ENCODE results near the gene ATP2A1.

Gene ATP2A1

DNA sequence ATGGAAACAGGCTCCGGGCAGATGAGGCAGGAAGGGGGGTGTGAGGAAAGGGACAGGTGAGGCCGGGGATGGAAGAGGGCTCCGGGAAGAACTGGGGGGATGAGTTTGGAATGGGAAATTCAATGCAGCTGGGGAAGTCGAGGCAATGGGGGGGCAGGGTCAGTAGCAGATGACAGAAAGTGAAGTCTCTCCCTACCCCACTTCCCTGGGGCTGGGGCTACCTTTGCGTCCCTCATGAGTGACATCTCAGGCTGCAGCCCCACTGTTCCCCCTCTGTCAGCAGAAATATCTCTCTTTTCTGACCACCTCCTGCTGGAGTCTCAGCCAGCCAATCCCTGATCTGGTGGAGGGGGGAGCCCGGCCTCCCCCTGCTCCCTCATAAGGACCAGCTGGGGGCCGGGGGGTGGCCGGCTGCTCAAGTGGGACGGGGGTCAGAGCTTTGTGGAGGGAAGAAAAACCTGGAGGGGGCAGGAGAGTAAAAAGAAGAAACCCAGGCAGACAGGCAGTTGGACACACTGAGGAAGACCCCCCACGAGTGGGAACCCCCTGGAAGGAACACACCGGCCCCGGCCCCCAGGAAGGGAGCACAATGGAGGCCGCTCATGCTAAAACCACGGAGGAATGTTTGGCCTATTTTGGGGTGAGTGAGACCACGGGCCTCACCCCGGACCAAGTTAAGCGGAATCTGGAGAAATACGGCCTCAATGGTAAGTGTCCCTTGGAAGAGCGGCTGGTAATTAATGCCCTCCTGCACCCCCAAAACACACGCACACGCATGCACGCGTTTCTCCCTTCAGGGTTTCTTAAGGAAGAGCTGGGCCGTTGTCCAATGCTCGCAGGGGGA is at the start of gene ATP2A1:
ATP2A1 (plus strand) TSS at position 406 of the 844 bp plus-strand sequence; CDS start at position 590, 184 bp downstream.
- Histone ChIP-seq H3K9me3 (ENCODE audit: control insufficient read depth, insufficient read depth, low read length) (no peaks in the 10 kb centered on the region), H3K36me3 (ENCODE audit: control insufficient read depth, insufficient read depth, low read length) (peaks cover 9% of the 10 kb centered on the region), H3K27ac (ENCODE audit: low read depth, low read length) (peak within 1 kb of the TSS; percentile 86), H3K4me3 (ENCODE audit: low read depth, low read length) (peak within 1 kb of the TSS; percentile 93), H3K4me1 (ENCODE audit: control insufficient read depth, insufficient read depth, low read length) (peaks cover 17% of the 10 kb centered on the region), H3K9ac (ENCODE audit: low read depth, low read length) (peak within 1 kb of the TSS; percentile 82), H3K27me3 (ENCODE audit: control insufficient read depth, insufficient read depth, low read length) (peaks cover 7% of the 10 kb centered on the region)

DNA sequence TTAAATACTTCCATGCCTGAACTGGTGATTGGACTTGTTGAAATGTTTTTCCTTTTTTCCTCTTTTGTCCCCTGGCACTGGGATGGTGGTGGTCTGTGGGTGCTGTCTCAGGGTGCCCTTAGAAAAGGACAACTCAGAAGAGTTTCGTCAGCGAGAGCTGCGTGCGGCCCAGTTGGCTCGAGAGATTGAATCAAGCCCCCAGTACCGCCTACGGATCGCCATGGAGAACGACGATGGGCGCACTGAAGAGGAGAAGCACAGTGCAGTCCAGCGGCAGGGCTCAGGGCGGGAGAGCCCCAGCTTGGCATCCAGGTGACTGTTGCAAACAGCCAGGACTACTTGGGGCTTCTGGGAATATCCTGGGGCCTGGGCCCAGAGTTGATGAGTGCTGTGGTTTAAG is 48.5 kb upstream of the ATP2A1 start:
- H3K27me3 ChIP-seq (ENCODE audit: control insufficient read depth, insufficient read depth, low read length): no peaks in the 10 kb centered on the region
- no peaks in the 10 kb centered on the region for H3K4me1 ChIP-seq (ENCODE audit: control insufficient read depth, insufficient read depth, low read length)
- no peaks in the 10 kb centered on the region for H3K9me3 ChIP-seq (ENCODE audit: control insufficient read depth, insufficient read depth, low read length)
- peaks cover 97% of the 10 kb centered on the region for H3K36me3 ChIP-seq (ENCODE audit: control insufficient read depth, insufficient read depth, low read length)
- H3K27ac ChIP-seq (ENCODE audit: low read depth, low read length): no peak overlapping the region
- no peak overlapping the region for H3K9ac ChIP-seq (ENCODE audit: low read depth, low read length)
- no peak overlapping the region for H3K4me3 ChIP-seq (ENCODE audit: low read depth, low read length)

DNA sequence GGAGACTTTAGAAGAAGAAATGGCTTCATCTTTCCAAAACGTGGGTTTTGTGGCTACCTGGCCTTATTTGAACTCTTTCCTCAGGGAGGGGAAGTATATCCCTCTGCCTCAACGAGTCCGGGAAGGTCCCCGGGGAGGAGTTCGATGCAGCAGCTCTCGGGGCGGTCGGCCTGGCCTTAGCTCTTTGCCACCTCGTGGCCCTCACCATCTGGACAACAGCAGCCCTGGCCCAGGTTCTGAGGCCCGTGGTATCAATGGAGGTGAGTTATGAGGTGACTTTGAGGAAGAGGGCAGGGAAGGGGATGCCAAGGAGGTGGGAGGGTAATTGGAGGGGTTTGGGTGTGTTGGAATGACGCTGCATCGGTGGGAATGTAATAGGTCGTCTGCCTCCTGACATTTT is 47.8 kb upstream of the ATP2A1 start:
- H3K36me3 ChIP-seq (ENCODE audit: control insufficient read depth, insufficient read depth, low read length): peaks cover 100% of the 10 kb centered on the region
- H3K4me1 ChIP-seq (ENCODE audit: control insufficient read depth, insufficient read depth, low read length): no peaks in the 10 kb centered on the region
- H3K27ac ChIP-seq (ENCODE audit: low read depth, low read length): no peak overlapping the region
- H3K4me3 ChIP-seq (ENCODE audit: low read depth, low read length): no peak overlapping the region
- H3K9me3 ChIP-seq (ENCODE audit: control insufficient read depth, insufficient read depth, low read length): no peaks in the 10 kb centered on the region
- H3K9ac ChIP-seq (ENCODE audit: low read depth, low read length): no peak overlapping the region
- H3K27me3 ChIP-seq (ENCODE audit: control insufficient read depth, insufficient read depth, low read length): no peaks in the 10 kb centered on the region

DNA sequence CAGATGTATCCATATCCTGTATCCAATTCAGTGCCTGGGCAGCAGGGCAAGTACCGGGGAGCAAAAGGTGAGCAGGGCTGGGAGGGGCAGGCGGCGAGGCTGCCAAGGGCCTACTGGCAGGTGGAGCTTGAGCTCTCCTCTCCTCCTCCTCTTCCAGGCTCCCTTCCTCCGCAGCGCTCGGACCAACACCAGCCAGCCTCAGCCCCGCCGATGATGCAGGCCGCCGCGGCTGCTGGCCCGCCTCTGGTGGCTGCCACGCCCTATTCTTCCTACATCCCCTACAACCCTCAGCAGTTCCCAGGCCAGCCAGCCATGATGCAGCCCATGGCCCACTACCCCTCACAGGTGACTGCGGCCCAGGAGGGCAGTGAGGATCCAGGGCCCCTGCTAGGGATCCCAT is 43.9 kb upstream of the ATP2A1 start:
- Histone ChIP-seq H3K9me3 (ENCODE audit: control insufficient read depth, insufficient read depth, low read length) (no peaks in the 10 kb centered on the region), H3K36me3 (ENCODE audit: control insufficient read depth, insufficient read depth, low read length) (peaks cover 88% of the 10 kb centered on the region), H3K27me3 (ENCODE audit: control insufficient read depth, insufficient read depth, low read length) (no peaks in the 10 kb centered on the region), H3K4me3 (ENCODE audit: low read depth, low read length) (no peak overlapping the region), H3K4me1 (ENCODE audit: control insufficient read depth, insufficient read depth, low read length) (no peaks in the 10 kb centered on the region), H3K27ac (ENCODE audit: low read depth, low read length) (no peak overlapping the region), H3K9ac (ENCODE audit: low read depth, low read length) (no peak overlapping the region)

DNA sequence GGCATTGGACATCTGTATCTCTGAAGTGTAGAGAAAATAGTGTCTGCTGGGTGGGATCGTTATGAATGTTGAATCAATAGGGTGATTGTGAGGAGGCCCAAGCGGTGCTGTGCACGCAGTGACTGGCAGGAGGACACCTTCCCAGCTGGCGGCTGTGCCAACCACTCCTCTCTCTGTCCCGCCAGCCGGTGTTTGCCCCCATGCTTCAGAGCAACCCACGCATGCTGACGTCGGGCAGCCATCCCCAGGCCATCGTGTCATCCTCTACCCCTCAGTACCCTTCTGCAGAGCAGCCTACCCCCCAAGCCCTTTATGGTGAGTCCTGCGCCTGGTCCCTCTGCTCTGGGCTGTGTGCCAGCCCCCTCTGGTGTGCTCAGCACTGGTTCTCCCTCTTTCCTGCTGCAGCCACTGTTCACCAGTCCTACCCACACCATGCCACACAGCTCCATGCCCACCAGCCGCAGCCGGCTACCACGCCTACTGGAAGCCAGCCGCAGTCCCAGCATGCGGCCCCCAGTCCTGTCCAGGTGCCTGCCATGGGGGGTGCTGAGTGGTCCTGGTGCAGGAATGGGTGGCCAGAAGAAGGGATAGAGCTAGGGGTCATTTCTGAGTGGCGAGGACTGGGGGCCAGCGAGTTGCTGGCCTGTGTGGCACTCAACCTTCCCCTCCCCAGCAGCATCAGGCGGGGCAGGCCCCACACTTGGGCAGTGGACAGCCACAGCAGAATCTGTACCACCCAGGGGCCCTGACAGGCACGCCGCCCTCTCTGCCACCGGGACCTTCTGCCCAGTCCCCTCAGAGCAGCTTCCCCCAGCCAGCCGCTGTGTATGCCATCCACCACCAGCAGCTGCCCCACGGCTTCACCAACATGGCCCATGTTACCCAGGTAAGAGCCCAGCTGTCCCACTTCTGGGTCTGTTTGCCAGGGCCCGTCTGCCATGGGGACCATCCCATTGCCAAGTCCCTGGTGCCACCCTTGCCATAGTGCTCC is 43.1 kb upstream of the ATP2A1 start:
- H3K27me3 ChIP-seq (ENCODE audit: control insufficient read depth, insufficient read depth, low read length): no peaks in the 10 kb centered on the region
- no peaks in the 10 kb centered on the region for H3K9me3 ChIP-seq (ENCODE audit: control insufficient read depth, insufficient read depth, low read length)
- no peak overlapping the region for H3K4me3 ChIP-seq (ENCODE audit: low read depth, low read length)
- H3K4me1 ChIP-seq (ENCODE audit: control insufficient read depth, insufficient read depth, low read length): no peaks in the 10 kb centered on the region
- H3K36me3 ChIP-seq (ENCODE audit: control insufficient read depth, insufficient read depth, low read length): peaks cover 80% of the 10 kb centered on the region
- no peak overlapping the region for H3K27ac ChIP-seq (ENCODE audit: low read depth, low read length)
- no peak overlapping the region for H3K9ac ChIP-seq (ENCODE audit: low read depth, low read length)

DNA sequence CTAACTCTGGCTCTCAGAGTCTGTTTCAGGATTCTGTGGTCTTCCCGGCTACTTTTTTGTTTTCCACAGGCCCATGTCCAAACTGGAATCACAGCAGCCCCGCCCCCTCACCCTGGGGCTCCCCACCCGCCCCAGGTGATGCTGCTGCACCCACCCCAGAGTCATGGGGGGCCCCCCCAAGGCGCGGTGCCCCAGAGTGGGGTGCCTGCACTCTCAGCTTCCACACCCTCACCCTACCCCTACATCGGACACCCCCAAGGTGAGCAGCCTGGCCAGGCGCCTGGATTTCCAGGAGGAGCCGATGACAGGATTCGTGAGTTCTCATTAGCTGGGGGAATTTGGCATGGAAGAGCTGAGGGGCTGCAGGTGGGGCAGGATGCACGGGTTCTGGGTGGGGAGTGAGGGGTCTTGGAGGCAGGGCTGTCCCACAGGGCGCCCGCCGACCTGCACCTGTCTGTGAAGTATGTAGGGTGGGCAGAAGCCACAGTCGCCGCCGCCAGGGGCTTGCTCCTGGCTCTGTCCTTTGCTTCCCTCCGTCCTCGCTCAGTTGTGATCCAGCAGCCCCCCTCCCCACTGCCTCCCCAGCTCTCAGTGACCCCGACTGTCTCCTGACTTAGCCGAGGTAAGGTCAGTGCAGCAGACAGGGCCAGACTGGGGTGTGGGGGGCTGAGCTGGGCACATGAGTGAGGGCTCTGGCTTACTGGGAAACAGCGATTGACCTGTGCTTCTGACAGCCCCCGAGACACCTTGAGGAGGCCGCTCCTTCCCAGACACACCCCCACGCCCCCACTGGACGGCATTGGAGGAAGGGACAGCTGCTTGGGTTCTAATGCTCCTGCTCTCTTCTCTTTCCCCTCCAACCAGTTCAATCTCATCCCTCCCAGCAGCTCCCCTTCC is 42.2 kb upstream of the ATP2A1 start:
- H3K4me3 ChIP-seq (ENCODE audit: low read depth, low read length): no peak overlapping the region
- peaks cover 71% of the 10 kb centered on the region for H3K36me3 ChIP-seq (ENCODE audit: control insufficient read depth, insufficient read depth, low read length)
- no peaks in the 10 kb centered on the region for H3K4me1 ChIP-seq (ENCODE audit: control insufficient read depth, insufficient read depth, low read length)
- no peak overlapping the region for H3K9ac ChIP-seq (ENCODE audit: low read depth, low read length)
- H3K9me3 ChIP-seq (ENCODE audit: control insufficient read depth, insufficient read depth, low read length): no peaks in the 10 kb centered on the region
- H3K27ac ChIP-seq (ENCODE audit: low read depth, low read length): no peak overlapping the region
- H3K27me3 ChIP-seq (ENCODE audit: control insufficient read depth, insufficient read depth, low read length): no peaks in the 10 kb centered on the region

DNA sequence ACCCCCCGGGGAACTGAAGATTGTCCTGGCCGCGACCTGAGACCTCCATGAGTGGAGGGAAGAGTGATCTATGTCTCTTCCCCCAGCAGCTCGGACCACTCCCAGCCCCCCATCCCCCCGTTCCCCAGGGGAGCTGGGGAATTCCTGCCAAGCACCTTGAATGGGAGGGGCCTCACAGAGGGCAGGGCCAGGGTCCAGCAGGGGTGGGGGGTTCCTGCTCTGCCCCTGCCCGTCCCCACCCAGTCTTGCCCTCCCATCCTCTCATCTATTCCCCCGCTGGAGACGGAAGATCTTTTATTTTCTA is 41.6 kb upstream of the ATP2A1 start:
- Histone ChIP-seq H3K9me3 (ENCODE audit: control insufficient read depth, insufficient read depth, low read length) (no peaks in the 10 kb centered on the region), H3K9ac (ENCODE audit: low read depth, low read length) (no peak overlapping the region), H3K27me3 (ENCODE audit: control insufficient read depth, insufficient read depth, low read length) (no peaks in the 10 kb centered on the region), H3K4me3 (ENCODE audit: low read depth, low read length) (no peak overlapping the region), H3K27ac (ENCODE audit: low read depth, low read length) (no peak overlapping the region), H3K36me3 (ENCODE audit: control insufficient read depth, insufficient read depth, low read length) (peaks cover 65% of the 10 kb centered on the region), H3K4me1 (ENCODE audit: control insufficient read depth, insufficient read depth, low read length) (no peaks in the 10 kb centered on the region)

DNA sequence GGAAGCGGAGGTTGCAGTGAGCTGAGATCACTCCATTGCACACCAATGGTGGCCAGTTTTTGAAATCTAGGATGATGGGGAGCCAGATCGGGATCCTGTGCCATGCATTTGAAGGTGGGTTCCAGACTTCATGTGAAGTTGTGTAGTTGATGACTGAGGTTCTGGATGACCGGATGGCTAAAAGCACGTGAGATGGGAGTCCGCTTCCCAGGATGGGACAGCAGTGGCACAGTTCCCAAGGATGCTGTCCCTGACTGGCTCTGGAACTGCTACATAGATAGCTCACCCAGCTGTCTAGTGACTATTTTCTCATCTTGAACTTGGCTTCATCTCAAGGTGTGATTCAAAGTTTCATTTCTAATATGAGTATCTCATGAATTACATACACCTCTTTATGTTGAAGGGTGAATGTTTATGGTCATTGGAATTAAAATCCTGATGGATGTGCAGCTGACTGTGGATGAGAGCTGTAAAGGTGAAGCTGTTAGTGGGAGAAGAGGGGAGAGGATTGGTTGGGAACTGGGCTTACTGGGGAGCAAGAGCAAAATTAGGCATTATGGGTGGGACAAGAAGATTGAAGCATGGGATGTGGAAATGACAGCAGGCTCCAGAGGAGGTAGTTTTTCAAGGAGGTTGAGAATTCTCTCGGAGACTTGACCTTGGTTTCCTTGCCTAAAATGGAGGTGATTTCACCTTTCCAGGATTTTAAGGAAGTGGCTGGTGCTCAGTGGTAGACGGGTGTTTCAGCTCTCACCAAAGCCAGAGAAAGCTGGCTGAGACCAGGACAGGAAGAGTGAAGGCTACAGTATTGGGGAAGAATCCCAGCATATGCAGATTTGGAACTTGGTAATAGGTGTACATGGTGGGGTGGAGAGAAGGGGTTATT is 40.4 kb upstream of the ATP2A1 start:
- Histone ChIP-seq H3K4me3 (ENCODE audit: low read depth, low read length) (no peak overlapping the region), H3K9ac (ENCODE audit: low read depth, low read length) (no peak overlapping the region), H3K27me3 (ENCODE audit: control insufficient read depth, insufficient read depth, low read length) (no peaks in the 10 kb centered on the region), H3K9me3 (ENCODE audit: control insufficient read depth, insufficient read depth, low read length) (no peaks in the 10 kb centered on the region), H3K36me3 (ENCODE audit: control insufficient read depth, insufficient read depth, low read length) (peaks cover 65% of the 10 kb centered on the region), H3K4me1 (ENCODE audit: control insufficient read depth, insufficient read depth, low read length) (no peaks in the 10 kb centered on the region), H3K27ac (ENCODE audit: low read depth, low read length) (no peak overlapping the region)

DNA sequence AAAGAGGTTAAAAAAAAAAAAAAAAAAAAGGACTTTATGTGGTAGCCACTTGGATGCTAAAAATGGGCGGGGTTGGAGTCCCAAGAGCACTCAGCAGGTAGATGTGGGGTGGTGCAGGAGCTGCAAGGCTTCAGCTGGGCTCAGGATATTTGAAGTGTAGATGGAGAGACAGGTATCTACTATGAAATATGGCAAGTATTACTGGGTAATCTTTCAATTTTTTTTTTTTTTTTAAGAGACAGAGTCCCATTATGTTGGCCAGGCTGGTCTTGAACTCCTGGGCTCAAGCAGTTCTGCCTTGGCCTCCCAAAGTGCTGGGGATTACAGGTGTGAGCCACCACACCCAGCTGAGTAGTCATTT is 39.8 kb upstream of the ATP2A1 start:
- Histone ChIP-seq H3K9me3 (ENCODE audit: control insufficient read depth, insufficient read depth, low read length) (no peaks in the 10 kb centered on the region), H3K4me3 (ENCODE audit: low read depth, low read length) (no peak overlapping the region), H3K27me3 (ENCODE audit: control insufficient read depth, insufficient read depth, low read length) (no peaks in the 10 kb centered on the region), H3K36me3 (ENCODE audit: control insufficient read depth, insufficient read depth, low read length) (peaks cover 65% of the 10 kb centered on the region), H3K27ac (ENCODE audit: low read depth, low read length) (no peak overlapping the region), H3K4me1 (ENCODE audit: control insufficient read depth, insufficient read depth, low read length) (no peaks in the 10 kb centered on the region), H3K9ac (ENCODE audit: low read depth, low read length) (no peak overlapping the region)
